Uterus (tissue), 4 donors: Measurements from ENCODE around the gene AGBL1. TPM values are rescaled to one million over a fixed set of nuclear protein-coding genes. Genes with fewer than 3 reads are reported as not detected.
"Not testable (repeated sequence)": the region's sequence is repeated elsewhere in the genome, so short reads cannot be mapped to it uniquely, and the experiment has no call there.

Experiments used
- DNase-seq, 2 donors: peaks; one replicate each; pipeline ENCODE4 v3.0.0-alpha.2; 2019 to 2020
- H3K27ac ChIP-seq, 2 donors: fragments of 200-600 bp; sonication (generic); 1 replicate in 1 of 2; 2 replicates in 1 of 2; pipeline ENCODE4 v1.5.1; 2016 to 2018
- H3K27me3 ChIP-seq, 2 donors: fragments of 200-600 bp; sonication (generic); one replicate each; pipeline ENCODE4 v1.5.1; 2018 to 2019; ENCODE audit warnings: control low read depth in 1 of 2
- H3K36me3 ChIP-seq, 2 donors: fragments of 200-600 bp; sonication (generic); one replicate each; pipeline ENCODE4 v1.5.1; 2019; ENCODE audit warnings: control low read depth in 1 of 2
- H3K4me1 ChIP-seq, 2 donors: fragments of 200-600 bp; sonication (generic); one replicate each; pipeline ENCODE4 v1.5.1; 2018 to 2019; ENCODE audit warnings: control low read depth in 1 of 2
- H3K4me3 ChIP-seq, 2 donors: fragments of 200-600 bp; sonication (generic); 1 replicate in 1 of 2; 2 replicates in 1 of 2; pipeline ENCODE4 v1.5.1; 2018 to 2019; ENCODE audit warnings: mild to moderate bottlenecking in 1 of 2
- H3K9me3 ChIP-seq, 2 donors: fragments of 200-600 bp; sonication (generic); one replicate each; pipeline ENCODE4 v1.5.1; 2019; ENCODE audit warnings: control low read depth in 1 of 2
- CTCF ChIP-seq, 4 experiments: fragments of 200-600 bp in 2 of 4; fragments of 450-650 bp in 2 of 4; sonication (generic) in 2 of 4; IDR thresholded peaks; one replicate each; pipeline ENCODE4 v1.5.1; 2016 to 2019; ENCODE audit warnings: antibody characterized with exemption in 4 of 4, mild to moderate bottlenecking in 2 of 4, moderate library complexity in 1 of 4
- POLR2A ChIP-seq, 2 donors: fragments of 450-650 bp; IDR thresholded peaks; one replicate each; pipeline ENCODE4 v1.6.1; 2016; ENCODE audit warnings: antibody characterized with exemption in 2 of 2, mild to moderate bottlenecking in 1 of 2, moderate library complexity in 1 of 2
- intact Hi-C: fragments of 100-400 bp; cut with DNase I; formaldehyde crosslinking; loops from one replicate; pipeline ENCODE4 v1.15.1; 2023; ENCODE audit warnings: low total_unique reads
- small RNA-seq: library from RNA; depleted of rRNA; stranded (forward); fragments of <200 nt; gene quantifications from one replicate; pipeline ENCODE3, GENCODE V24; 2016
- total RNA-seq, 4 donors: library from RNA; depleted of rRNA in 3 of 4; stranded (reverse); fragments of >200 nt in 3 of 4; gene quantifications; one replicate each; pipeline versions ENCODE4 v1.1.0 to v1.2.4, GENCODE V29; 2014 to 2023
- donor health status: DM: yes; HTN: yes; CAD: no.

Gene AGBL1
- total RNA-seq, 4 donors from 2014 or later = 0.07 TPM; not detected in 3

GRCh38 chr15:87034886-87035285 lies 955.2 kb downstream of the AGBL1 start:
- Histone ChIP-seq H3K9me3 (no peaks in the 10 kb centered on the region), H3K36me3 (no peaks in the 10 kb centered on the region), H3K4me1 (peaks cover 0 to 3% of the 10 kb centered on the region in 2 donors), H3K27ac (no peak overlapping the region), H3K4me3 (no peak overlapping the region), H3K27me3 (no peaks in the 10 kb centered on the region)
- intact Hi-C loops = no loop called here
- no peak for DNase-seq
- TF ChIP-seq CTCF (IDR thresholded peaks at IDR 0.05) (no peak), POLR2A (IDR thresholded peaks at IDR 0.05) (no peak)

- no peaks in the 10 kb centered on the region for H3K4me1 ChIP-seq
- no peak overlapping the region for H3K4me3 ChIP-seq
- no peak overlapping the region for H3K27ac ChIP-seq
- no peak for DNase-seq
- no peaks in the 10 kb centered on the region for H3K27me3 ChIP-seq
- intact Hi-C loops = no loop called here
- no peak for TF ChIP-seq CTCF (IDR thresholded peaks at IDR 0.05)
- TF ChIP-seq POLR2A (IDR thresholded peaks at IDR 0.05) = no peak
- H3K9me3 ChIP-seq = no peaks in the 10 kb centered on the region
- no peaks in the 10 kb centered on the region for H3K36me3 ChIP-seq
Measured at GRCh38 chr15:87038404-87038803, 958.7 kb downstream of the AGBL1 start.

- H3K36me3 ChIP-seq, DNase-seq, H3K4me3 ChIP-seq, H3K9me3 ChIP-seq, H3K27me3 ChIP-seq, H3K27ac ChIP-seq, intact Hi-C loops, H3K4me1 ChIP-seq: not testable (repeated sequence)
Measured at GRCh38 chr15:87042619-87043018, 962.9 kb downstream of the AGBL1 start.

- H3K4me3 ChIP-seq = no peak overlapping the region
- no peak for DNase-seq
- no peaks in the 10 kb centered on the region for H3K36me3 ChIP-seq
- no peaks in the 10 kb centered on the region for H3K4me1 ChIP-seq
- intact Hi-C loops = no loop called here
- H3K9me3 ChIP-seq = no peaks in the 10 kb centered on the region
- TF ChIP-seq POLR2A (IDR thresholded peaks at IDR 0.05) (no peak), CTCF (IDR thresholded peaks at IDR 0.05) (no peak)
- no peaks in the 10 kb centered on the region for H3K27me3 ChIP-seq
- H3K27ac ChIP-seq = no peak overlapping the region
Measured at GRCh38 chr15:87045746-87046145, 966.1 kb downstream of the AGBL1 start.

- no peaks in the 10 kb centered on the region for H3K36me3 ChIP-seq
- no peaks in the 10 kb centered on the region for H3K27me3 ChIP-seq
- no peak overlapping the region for H3K4me3 ChIP-seq
- H3K4me1 ChIP-seq = no peaks in the 10 kb centered on the region
- intact Hi-C loops = no loop called here
- DNase-seq = no peak
- no peak overlapping the region for H3K27ac ChIP-seq
- no peaks in the 10 kb centered on the region for H3K9me3 ChIP-seq
- TF ChIP-seq CTCF (IDR thresholded peaks at IDR 0.05) = no peak
- no peak for TF ChIP-seq POLR2A (IDR thresholded peaks at IDR 0.05)
Measured at GRCh38 chr15:87047203-87047965, 967.7 kb downstream of the AGBL1 start.

Small RNA genes lying within 50 kb of the gene (small RNA-seq; reads per million reads assigned to genes)
- gene RF00284 = not detected
- not detected for gene RNA5SP400
